IMR-90 (cell line): ENCODE measurements around the gene IFNG. TPM values are rescaled to one million over a fixed set of nuclear protein-coding genes. Genes with fewer than 3 reads are reported as not detected.

Source experiments
- ATAC-seq: fragments of 200-7000 bp; cut with Tn5 transposase; 2 replicates; pipeline ENCODE4 v1.9.1; 2020; ENCODE audit warnings: low read depth, mild to moderate bottlenecking, moderate library complexity
- BruUV-seq: library from RNA; stranded (reverse); fragments of 400-500 nt; replicated peaks from 2 replicates; lab custom pipeline; 2021; lab: Mats Ljungman, UMichigan
- CTCF ChIA-PET: fragments of 300-600 bp; formaldehyde crosslinking; extraction: SDS; loops from one replicate; lab custom pipeline; 2021; ENCODE audit warnings: antibody characterized with exemption; lab: Yijun Ruan, JAX
- POLR2A ChIA-PET: fragments of 300-600 bp; sonication (Branson Sonifier 250); formaldehyde crosslinking; loops from one replicate; lab custom pipeline; 2022; ENCODE audit warnings: antibody characterized with exemption; ENCODE audit not compliant: unreplicated experiment; lab: Charles Lee
- DNase-seq: peaks from one replicate; pipeline ENCODE4 v3.0.0; 2013
- H2AFZ ChIP-seq: replicated peaks from 2 replicates; pipeline ENCODE3; 2013; ENCODE audit warnings: low read length, mild to moderate bottlenecking; ENCODE audit not compliant: poor library complexity
- H2AK5ac ChIP-seq: 2 replicates; pipeline ENCODE4 v1.6.1; 2013; ENCODE audit warnings: low read depth, low read length, inconsistent platforms
- H2AK9ac ChIP-seq: replicated peaks from 2 replicates; pipeline ENCODE3; 2013; ENCODE audit warnings: mild to moderate bottlenecking, low read depth, low read length, moderate library complexity; ENCODE audit not compliant: poor library complexity
- H2BK120ac ChIP-seq: 2 replicates; pipeline ENCODE4 v1.6.1; 2013; ENCODE audit warnings: low read depth, low read length, inconsistent platforms
- H2BK15ac ChIP-seq: 3 replicates; pipeline ENCODE4 v1.6.1; 2013; ENCODE audit warnings: low read depth, low read length, inconsistent platforms
- H2BK20ac ChIP-seq: 2 replicates; pipeline ENCODE4 v1.6.1; 2013; ENCODE audit warnings: low read depth, mild to moderate bottlenecking, inconsistent platforms, low read length, moderate library complexity
- H2BK5ac ChIP-seq: 2 replicates; pipeline ENCODE4 v1.6.1; 2013; ENCODE audit warnings: mild to moderate bottlenecking, low read depth, low read length, inconsistent platforms; ENCODE audit not compliant: poor library complexity, severe bottlenecking
- H3K14ac ChIP-seq: replicated peaks from 2 replicates; pipeline ENCODE4 v1.6.1; 2013; ENCODE audit warnings: low read depth, low read length, inconsistent platforms
- H3K18ac ChIP-seq: 2 replicates; pipeline ENCODE4 v1.6.1; 2013; ENCODE audit warnings: low read depth, low read length, control low read depth
- H3K23ac ChIP-seq: 2 replicates; pipeline ENCODE4 v1.6.1; 2013; ENCODE audit warnings: low read depth, low read length, inconsistent platforms
- H3K27ac ChIP-seq: 2 replicates; pipeline ENCODE4 v1.5.1; 2013; ENCODE audit warnings: mild to moderate bottlenecking, control low read depth, low read length; ENCODE audit not compliant: insufficient read depth
- H3K27me3 ChIP-seq: 2 replicates; pipeline ENCODE4 v1.6.1; 2013; ENCODE audit warnings: low read length; ENCODE audit not compliant: control insufficient read depth, insufficient read depth
- H3K36me3 ChIP-seq: 2 replicates; pipeline ENCODE4 v1.6.1; 2013; ENCODE audit warnings: low read length, mixed read lengths; ENCODE audit not compliant: control insufficient read depth, insufficient read depth
- H3K4ac ChIP-seq: 2 replicates; pipeline ENCODE4 v1.6.1; 2013; ENCODE audit warnings: low read depth, low read length, inconsistent platforms
- H3K4me1 ChIP-seq: 2 replicates; pipeline ENCODE4 v1.6.1; 2013; ENCODE audit warnings: low read length, mixed read lengths; ENCODE audit not compliant: control insufficient read depth, insufficient read depth
- H3K4me2 ChIP-seq: 2 replicates; pipeline ENCODE4 v1.6.1; 2013; ENCODE audit warnings: low read depth, mild to moderate bottlenecking, control low read depth, low read length, moderate library complexity
- H3K4me3 ChIP-seq: 2 replicates; pipeline ENCODE4 v1.5.1; 2013; ENCODE audit warnings: low read depth, mild to moderate bottlenecking, control low read depth, low read length, moderate library complexity; ENCODE audit not compliant: insufficient read depth
- H3K56ac ChIP-seq: 2 replicates; pipeline ENCODE4 v1.6.1; 2013; ENCODE audit warnings: low read length, inconsistent platforms; ENCODE audit not compliant: insufficient read depth; ENCODE audit errors: extremely low read depth
- H3K79me1 ChIP-seq, 2 experiments: 2 replicates each; pipeline ENCODE4 v1.6.1; 2013; ENCODE audit warnings: low read length in 2 of 2, inconsistent platforms in 1 of 2, low read depth in 1 of 2
- H3K9ac ChIP-seq: 2 replicates; pipeline ENCODE4 v1.6.1; 2013; ENCODE audit warnings: low read depth, low read length, control low read depth
- H3K9me1 ChIP-seq: 2 replicates; pipeline ENCODE4 v1.6.1; 2013; ENCODE audit warnings: low read length, inconsistent platforms; ENCODE audit not compliant: insufficient read depth
- H3K9me3 ChIP-seq: 2 replicates; pipeline ENCODE4 v1.6.1; 2013; ENCODE audit warnings: low read length; ENCODE audit not compliant: control insufficient read depth, insufficient read depth
- H4K20me1 ChIP-seq: 2 replicates; pipeline ENCODE4 v1.6.1; 2013; ENCODE audit warnings: low read length, inconsistent platforms; ENCODE audit not compliant: insufficient read depth
- H4K5ac ChIP-seq: 2 replicates; pipeline ENCODE4 v1.6.1; 2013; ENCODE audit warnings: mild to moderate bottlenecking, low read depth, low read length, control low read depth
- H4K8ac ChIP-seq, 2 experiments: 2 replicates each; pipeline ENCODE4 v1.6.1; 2013; ENCODE audit warnings: low read depth in 2 of 2, low read length in 2 of 2, control low read depth in 1 of 2, inconsistent platforms in 1 of 2
- H4K91ac ChIP-seq: 2 replicates; pipeline ENCODE4 v1.6.1; 2013; ENCODE audit warnings: low read depth, low read length, inconsistent platforms; ENCODE audit not compliant: insufficient read depth
- BHLHE40 ChIP-seq: fragments of 150-350 bp; IDR thresholded peaks from 2 replicates; pipeline ENCODE4 v1.6.1; 2016; ENCODE audit warnings: mild to moderate bottlenecking, low read depth, low read length
- CEBPB ChIP-seq: IDR thresholded peaks from 2 replicates; pipeline ENCODE4 v1.6.1; 2012; ENCODE audit warnings: low read depth, low read length, improper control_type of control experiment
- CHD1 ChIP-seq: IDR thresholded peaks from 2 replicates; pipeline ENCODE4 v1.6.1; 2012; ENCODE audit warnings: low read depth, low read length, improper control_type of control experiment
- CTCF ChIP-seq: conservative IDR thresholded peaks from 2 replicates; pipeline ENCODE4 v1.5.1; 2012; ENCODE audit warnings: mild to moderate bottlenecking, low read depth, low read length, improper control_type of control experiment
- ELK1 ChIP-seq: fragments of 150-350 bp; IDR thresholded peaks from 2 replicates; pipeline ENCODE4 v1.6.1; 2016; ENCODE audit warnings: low read depth, mild to moderate bottlenecking, low read length, moderate library complexity, borderline replicate concordance
- FOS ChIP-seq: fragments of 150-350 bp; IDR thresholded peaks from 2 replicates; pipeline ENCODE4 v1.6.1; 2016; ENCODE audit warnings: low read depth, low read length
- MAFK ChIP-seq: IDR thresholded peaks from 2 replicates; pipeline ENCODE4 v1.6.1; 2012; ENCODE audit warnings: low read depth, low read length, improper control_type of control experiment
- MAZ ChIP-seq: IDR thresholded peaks from 2 replicates; pipeline ENCODE4 v1.6.1; 2012; ENCODE audit warnings: low read depth, mild to moderate bottlenecking, low read length, improper control_type of control experiment, moderate library complexity, borderline replicate concordance
- MXI1 ChIP-seq: IDR thresholded peaks from 2 replicates; pipeline ENCODE4 v1.6.1; 2012; ENCODE audit warnings: low read depth, mild to moderate bottlenecking, low read length, moderate library complexity, borderline replicate concordance
- NFE2L2 ChIP-seq: fragments of 150-350 bp; IDR thresholded peaks from 2 replicates; pipeline ENCODE4 v1.6.1; 2016; ENCODE audit warnings: low read depth, mild to moderate bottlenecking, low read length
- POLR2A ChIP-seq: IDR thresholded peaks from 2 replicates; pipeline ENCODE4 v1.6.1; 2012; ENCODE audit warnings: mild to moderate bottlenecking, low read depth, low read length
- RAD21 ChIP-seq: IDR thresholded peaks from 2 replicates; pipeline ENCODE4 v1.6.1; 2012; ENCODE audit warnings: low read length, improper control_type of control experiment
- RCOR1 ChIP-seq: IDR thresholded peaks from 2 replicates; pipeline ENCODE4 v1.6.1; 2012; ENCODE audit warnings: mild to moderate bottlenecking, low read length, improper control_type of control experiment; ENCODE audit not compliant: insufficient replicate concordance
- RFX5 ChIP-seq: IDR thresholded peaks from 2 replicates; pipeline ENCODE4 v1.8.0; 2012; ENCODE audit warnings: low read depth, mild to moderate bottlenecking, low read length, moderate library complexity
- SMC3 ChIP-seq: fragments of 150-350 bp; IDR thresholded peaks from 2 replicates; pipeline ENCODE4 v1.6.1; 2016; ENCODE audit warnings: low read depth, mild to moderate bottlenecking, antibody characterized with exemption, low read length, moderate library complexity
- USF2 ChIP-seq: fragments of 150-350 bp; IDR thresholded peaks from 2 replicates; pipeline ENCODE4 v1.6.1; 2017; ENCODE audit warnings: mild to moderate bottlenecking, antibody characterized with exemption, low read length, low read depth
- dilution Hi-C: fragments of 300-500 bp; cut with HindIII; formaldehyde crosslinking; loops from one replicate; pipeline ENCODE4 v1.14.3; 2018; ENCODE audit warnings: low sequenced_read_pairs; ENCODE audit not compliant: unreplicated experiment
- in situ Hi-C: fragments of 300-500 bp; cut with MboI; formaldehyde crosslinking; loops from 3 replicates; pipeline ENCODE4 v1.14.3; 2019; ENCODE audit warnings: low sequenced_read_pairs, inconsistent platforms, mixed read lengths
- intact Hi-C: fragments of 100-400 bp; cut with micrococcal nuclease; formaldehyde crosslinking; loops from 2 replicates; pipeline ENCODE4 v1.10.0; 2022
- polyA plus RNA-seq, 3 experiments: library from polyadenylated mRNA; depleted of rRNA; stranded (reverse); fragments of >200 nt; gene quantifications; 2 replicates each; pipeline ENCODE4 v1.2.3, GENCODE V29; 2012; ENCODE audit warnings: low replicate concordance in 1 of 3
- total RNA-seq: library from RNA; depleted of rRNA; stranded (reverse); fragments of >200 nt; gene quantifications from 2 replicates; pipeline ENCODE4 v1.2.3, GENCODE V29; 2012

Gene IFNG
- total and polyA plus RNA-seq, 2 of the 4 experiments (the other 2 are of a cell fraction), result not detected

- ChIA-PET POLR2A (no interaction called here), CTCF (no interaction called here)
- intact Hi-C loops (no loop called here), dilution Hi-C loops (no loop called here), in situ Hi-C loops (no loop called here)
- H3K14ac ChIP-seq, result no peak overlapping the region
- no peaks in the 10 kb centered on the region for H3K36me3 ChIP-seq
- no peak overlapping the region for H4K8ac ChIP-seq
- no peaks in the 10 kb centered on the region for H3K4me1 ChIP-seq
- no peaks in the 10 kb centered on the region for H3K9me3 ChIP-seq
- H2AK5ac ChIP-seq, result no peak overlapping the region
- H3K23ac ChIP-seq, result no peak overlapping the region
- DNase-seq, result no peak
- H4K5ac ChIP-seq, result no peak overlapping the region
- no peak overlapping the region for H3K9ac ChIP-seq
- H3K27ac ChIP-seq, result no peak overlapping the region
- no peaks in the 10 kb centered on the region for H3K79me1 ChIP-seq
- no TSS peak for BruUV-seq
- H2BK20ac ChIP-seq, result no peak overlapping the region
- no peak overlapping the region for H2AK9ac ChIP-seq
- H3K18ac ChIP-seq, result no peak overlapping the region
- no peak overlapping the region for H3K4ac ChIP-seq
- no peak overlapping the region for H3K4me3 ChIP-seq
- TF ChIP-seq MAFK (no peak), MAZ (no peak), NFE2L2 (no peak), BHLHE40 (no peak), RCOR1 (no peak), POLR2A (no peak), MXI1 (no peak), RFX5 (no peak), CEBPB (no peak), CHD1 (no peak), FOS (no peak), CTCF (no peak), USF2 (no peak), SMC3 (no peak), ELK1 (no peak), RAD21 (no peak)
- no peaks in the 10 kb centered on the region for H3K27me3 ChIP-seq
- no peak overlapping the region for H2BK5ac ChIP-seq
- ATAC-seq, result no peak
- no peaks in the 10 kb centered on the region for H4K20me1 ChIP-seq
- no peak overlapping the region for H4K91ac ChIP-seq
- no peaks in the 10 kb centered on the region for H3K9me1 ChIP-seq
- no peak overlapping the region for H3K4me2 ChIP-seq
- no peak overlapping the region for H3K56ac ChIP-seq
- no peak overlapping the region for H2BK120ac ChIP-seq
- H2BK15ac ChIP-seq, result no peak overlapping the region
- no peak overlapping the region for H2AFZ ChIP-seq
Observed at GRCh38 chr12:68109001-68109400, 50.5 kb downstream of the IFNG start.
